Stimulated activated naive CD8-positive, alpha-beta T cell treated with anti-CD3 and anti-CD28 coated beads, Interleukin-15, Interleukin-2, amounts not matched to agents 100 U/mL and 50 U/mL, for 24 hours (primary cell): ENCODE data around the gene PID1.

ENCODE experiments used
- ATAC-seq: fragments of 150-1000 bp; cut with Tn5 transposase; one replicate; pipeline ENCODE4 v1.10.0; 2021
- DNase-seq: peaks from one replicate; pipeline ENCODE4 v3.0.0; 2021

Gene PID1, protein sequence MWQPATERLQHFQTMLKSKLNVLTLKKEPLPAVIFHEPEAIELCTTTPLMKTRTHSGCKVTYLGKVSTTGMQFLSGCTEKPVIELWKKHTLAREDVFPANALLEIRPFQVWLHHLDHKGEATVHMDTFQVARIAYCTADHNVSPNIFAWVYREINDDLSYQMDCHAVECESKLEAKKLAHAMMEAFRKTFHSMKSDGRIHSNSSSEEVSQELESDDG

DNA sequence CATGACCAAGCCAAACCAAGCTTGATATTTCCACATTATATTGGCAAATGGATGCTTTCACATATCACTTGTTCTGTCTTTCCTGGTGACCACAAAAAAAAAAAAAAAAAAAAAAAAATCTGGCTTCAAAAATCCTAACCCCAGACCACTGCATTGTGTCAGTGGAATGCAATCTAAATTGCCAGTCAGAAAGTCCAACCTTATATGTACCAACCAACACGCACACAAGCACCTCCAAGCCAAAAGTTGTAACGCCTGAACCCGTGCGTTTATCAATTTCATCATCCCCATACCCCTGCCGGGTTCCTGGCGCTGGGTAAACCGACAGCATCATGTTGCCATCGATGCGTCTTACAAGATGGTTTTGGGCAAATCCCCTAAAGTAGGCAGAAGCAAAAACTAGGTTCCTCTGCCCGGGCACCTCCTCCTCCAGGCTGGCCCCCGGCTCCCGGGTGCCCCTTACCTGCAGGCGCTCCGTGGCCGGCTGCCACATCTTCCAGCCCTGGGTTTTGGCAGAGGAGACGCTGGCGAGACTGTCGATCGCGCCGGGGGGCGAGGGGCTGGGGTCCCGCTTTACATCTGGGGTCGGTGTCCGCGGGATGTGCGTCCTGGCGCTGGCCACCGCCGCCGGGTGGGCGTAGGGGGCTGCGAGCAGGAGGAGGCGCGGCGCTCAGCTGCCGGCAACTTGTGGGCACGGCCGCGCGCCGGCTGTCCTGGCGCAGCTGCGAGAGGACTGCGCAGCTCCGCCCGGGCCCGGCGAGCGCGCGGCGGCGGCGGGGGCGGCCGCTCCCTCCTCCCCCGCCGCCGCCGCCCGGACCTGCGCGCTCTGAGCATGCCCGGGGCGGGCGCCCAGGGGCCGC, at the start of gene PID1:
Gene PID1 (minus strand): TSS at position 737 of the 860 bp plus-strand sequence. CDS start 244 bp downstream, at position 493.
- no peak for ATAC-seq
- no peak for DNase-seq

DNA sequence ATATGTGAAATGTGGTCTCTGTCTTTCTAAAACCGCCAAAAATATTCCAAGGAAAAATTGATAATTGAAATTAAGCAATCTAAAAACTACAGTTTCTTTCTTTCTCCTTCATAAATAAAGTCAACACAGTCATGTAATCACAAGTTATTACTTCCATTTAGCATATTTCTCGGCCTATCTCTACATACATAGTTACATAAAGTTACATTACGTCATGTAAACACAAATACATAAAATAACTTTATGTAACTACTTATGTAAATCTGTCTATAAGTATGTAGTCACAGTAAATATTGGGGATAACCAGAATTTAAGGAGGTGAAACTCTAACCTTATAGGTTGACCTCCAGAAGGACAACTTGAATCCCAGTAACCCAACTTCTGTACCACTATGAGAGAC, 48.5 kb upstream of the PID1 start:
- ATAC-seq, result no peak
- no peak for DNase-seq

DNA sequence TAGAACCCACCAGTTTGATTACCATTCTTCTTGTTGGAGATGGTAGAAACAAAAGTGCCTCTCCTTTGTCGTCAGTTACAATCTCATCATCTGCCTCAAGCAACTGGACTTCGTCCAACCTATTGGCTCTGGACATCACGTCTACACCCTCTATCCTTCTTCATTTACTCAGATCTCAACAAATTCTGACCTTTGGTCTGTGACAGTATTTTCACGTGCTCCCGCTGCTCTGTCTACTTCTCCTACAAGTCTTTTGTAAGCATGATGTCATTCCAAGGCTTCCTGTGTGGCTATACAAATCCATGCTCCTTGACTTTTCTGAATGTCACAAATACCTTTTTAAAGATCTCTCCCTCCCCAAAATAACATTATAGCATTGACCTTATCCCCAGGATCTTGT, 43.0 kb upstream of the PID1 start:
- ATAC-seq (no peak), DNase-seq (no peak)

DNA sequence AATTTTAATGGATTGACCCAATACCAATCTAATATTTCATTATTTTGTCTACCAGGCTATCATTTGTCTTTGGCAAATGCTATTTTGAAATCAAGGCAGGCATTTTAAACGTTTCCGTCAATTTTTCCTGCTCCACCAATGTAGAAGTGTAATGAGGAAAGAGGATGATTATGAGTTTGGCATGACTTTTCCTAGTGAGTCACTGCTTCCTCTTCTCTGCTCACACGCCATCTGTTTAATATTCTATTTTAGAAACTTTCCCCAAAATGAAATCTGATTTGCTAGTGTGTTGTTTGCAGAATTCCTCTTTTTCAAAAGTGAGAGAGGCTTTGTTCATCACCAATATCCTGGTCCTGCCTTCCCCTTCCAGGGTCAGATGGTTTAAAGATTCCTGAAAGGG, 42.5 kb upstream of the PID1 start:
- DNase-seq (no peak), ATAC-seq (no peak)

DNA sequence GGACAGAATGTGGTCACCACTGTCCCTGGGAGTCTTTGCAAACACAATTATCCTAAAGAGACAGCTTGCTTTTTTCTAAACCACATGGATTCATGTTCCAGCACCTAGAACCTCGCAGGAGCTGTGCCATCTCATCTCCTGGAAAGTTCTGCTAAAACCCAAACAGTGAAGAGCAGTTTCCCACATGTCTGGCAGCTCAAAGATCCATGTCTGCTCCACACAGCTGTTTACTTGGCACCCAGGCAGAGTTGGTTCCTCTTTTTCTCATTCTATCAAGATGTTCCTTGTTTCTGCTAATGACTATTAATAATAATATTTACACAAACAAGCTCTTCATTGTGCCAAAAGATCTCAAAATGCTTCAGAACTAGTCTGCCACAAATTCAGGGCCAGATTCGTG, 30.1 kb upstream of the PID1 start:
- no peak for DNase-seq
- ATAC-seq, result no peak

DNA sequence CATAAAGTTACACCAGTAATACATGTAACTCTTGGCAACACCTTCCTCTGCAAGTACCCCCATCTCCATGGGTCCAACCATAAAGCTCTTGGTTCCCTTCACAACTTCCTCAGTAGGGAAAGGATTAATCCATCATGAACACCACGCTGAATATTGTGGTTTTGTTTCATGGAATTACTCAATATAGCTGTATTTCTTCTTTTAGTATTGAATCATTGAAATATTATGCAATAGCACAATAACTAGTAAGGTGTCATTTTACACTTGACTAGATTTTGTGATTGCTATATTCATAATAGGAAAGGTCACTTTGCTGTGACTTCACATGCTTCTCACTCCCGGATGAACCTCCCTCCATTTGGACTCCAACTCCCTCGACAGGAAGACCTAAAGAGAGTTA, 29.7 kb upstream of the PID1 start:
- no peak for ATAC-seq
- DNase-seq, result no peak

DNA sequence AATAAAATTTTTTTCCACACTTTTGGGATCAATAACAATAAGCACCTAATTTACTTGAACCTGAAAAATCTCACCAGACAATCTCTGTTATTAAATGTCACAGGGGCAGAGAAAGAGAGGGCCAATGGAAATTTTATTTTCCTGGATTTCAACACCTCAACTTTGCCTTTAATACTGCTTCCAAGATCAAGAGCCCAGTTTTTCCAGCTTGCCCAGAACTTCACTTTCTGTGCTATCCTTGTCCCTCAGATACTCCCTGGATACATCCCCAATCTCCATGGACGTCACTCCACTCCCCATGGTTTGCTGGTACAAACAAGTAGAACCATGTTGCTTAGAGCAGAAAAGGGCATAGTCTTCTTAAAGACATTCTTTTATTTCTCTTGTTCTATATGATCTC, 29.3 kb upstream of the PID1 start:
- ATAC-seq (no peak), DNase-seq (no peak)

DNA sequence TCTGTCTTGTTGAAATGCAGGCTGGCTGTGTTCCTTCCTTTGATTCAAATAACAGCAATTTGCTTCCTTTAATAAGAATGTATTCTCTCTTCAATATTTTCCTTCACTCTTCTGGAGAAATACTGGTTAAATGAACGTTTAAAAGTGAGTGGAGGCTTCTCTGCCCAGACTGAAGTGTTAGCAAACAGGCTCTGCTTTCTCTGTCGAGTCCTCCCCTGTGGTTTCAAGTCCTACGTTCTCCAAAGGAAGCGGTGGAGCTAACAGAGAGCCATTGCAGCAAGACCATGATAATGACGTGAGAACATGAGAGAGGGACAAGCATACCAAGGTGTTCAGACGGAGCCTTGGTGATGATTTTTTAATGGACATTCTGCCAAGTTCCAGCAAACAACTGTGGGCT, 26.2 kb upstream of the PID1 start:
- ATAC-seq, result no peak
- DNase-seq, result no peak

DNA sequence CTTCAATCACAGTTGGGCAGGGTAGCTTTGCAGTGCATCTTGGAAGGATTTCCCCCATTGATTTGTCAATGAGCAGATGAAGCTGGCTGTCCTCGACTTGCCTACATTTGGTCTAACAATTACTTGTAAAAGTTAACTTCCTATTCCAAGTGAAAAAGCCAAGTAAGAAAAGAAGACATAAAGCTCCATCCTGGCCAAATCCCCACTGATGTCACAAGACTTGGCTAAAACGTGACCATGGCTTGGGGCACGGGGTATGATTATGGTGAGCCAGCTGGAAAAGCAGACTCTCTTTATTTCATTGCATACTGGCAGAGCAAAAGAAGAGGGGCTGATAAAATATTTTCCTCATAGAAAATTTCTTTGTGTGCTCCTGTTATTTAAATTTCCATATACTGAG, 25.4 kb upstream of the PID1 start:
- DNase-seq (no peak), ATAC-seq (no peak)

DNA sequence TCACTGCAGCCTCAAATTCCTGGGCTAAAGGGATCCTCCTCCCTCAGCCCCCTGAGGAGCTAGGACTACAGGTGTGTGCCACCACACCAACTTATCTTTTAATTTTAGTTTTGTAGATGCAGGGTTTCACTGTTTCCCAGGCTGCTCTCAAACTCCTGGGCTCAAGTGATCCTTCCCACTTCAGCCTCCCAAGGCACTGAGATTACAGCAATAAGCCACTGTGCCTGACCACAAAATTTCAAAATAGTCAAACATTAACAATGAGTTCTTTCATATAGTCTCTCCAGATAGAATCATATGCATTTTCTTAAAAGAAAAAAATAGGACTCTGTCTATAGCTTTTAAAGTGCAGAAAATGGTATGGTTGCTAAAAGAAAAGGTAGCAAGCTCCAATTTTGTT, 24.9 kb upstream of the PID1 start:
- DNase-seq, result no peak
- ATAC-seq, result no peak

DNA sequence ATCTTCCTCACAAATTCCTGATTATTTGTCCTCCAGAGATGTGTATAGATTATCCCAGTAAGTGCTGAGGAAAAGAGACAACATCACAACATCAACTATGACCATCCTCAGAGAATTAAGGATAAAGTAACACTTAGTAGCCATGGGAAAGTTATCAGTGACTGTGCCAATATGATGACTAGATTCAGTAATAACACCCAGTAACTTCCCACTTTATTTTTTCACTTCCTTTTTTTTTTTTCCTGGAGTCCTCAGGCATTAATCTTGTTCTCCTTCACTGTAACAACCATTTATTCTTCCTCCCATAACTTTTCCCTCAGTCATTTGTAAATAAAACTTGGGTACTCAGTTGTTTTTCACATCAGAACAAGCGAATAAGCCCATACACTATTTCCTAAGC, 16.7 kb upstream of the PID1 start:
- DNase-seq (no peak), ATAC-seq (no peak)

DNA sequence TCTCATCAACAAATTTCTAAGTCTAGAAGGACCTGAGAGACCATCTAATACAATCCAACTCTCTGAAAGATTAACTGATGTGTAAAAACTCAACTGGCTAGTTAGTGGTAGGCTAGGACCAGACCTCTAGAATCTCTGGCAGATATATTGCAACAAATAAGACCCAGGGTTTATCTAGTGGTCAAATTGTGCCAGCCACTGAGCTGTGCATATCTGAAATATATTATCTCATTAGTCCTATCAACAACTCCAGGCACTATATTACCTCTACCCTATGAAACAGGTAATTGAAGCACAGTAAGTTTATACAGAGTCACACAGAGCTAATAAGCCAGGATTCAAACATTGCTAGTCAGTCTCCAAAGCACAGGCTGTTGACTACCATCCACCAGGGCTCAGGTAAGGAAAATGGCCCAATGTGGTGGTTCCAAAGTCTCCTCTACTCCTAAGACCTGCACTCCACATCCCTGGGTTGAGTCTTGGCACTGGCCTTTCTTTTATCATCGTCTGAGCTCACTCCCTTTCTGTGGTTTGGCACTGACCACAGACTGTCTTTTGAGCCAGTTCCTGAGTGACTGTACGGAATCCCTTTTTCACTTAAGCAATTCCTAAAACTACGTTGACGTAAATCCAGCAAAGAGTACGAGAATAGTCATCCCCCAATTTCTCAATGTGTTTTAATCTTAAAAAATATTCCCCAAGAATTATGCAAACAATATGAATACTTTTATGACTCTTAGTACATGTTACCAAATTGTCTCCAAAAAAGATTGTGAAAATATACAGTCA, 11.9 kb upstream of the PID1 start:
- no peak for DNase-seq
- ATAC-seq, result no peak

DNA sequence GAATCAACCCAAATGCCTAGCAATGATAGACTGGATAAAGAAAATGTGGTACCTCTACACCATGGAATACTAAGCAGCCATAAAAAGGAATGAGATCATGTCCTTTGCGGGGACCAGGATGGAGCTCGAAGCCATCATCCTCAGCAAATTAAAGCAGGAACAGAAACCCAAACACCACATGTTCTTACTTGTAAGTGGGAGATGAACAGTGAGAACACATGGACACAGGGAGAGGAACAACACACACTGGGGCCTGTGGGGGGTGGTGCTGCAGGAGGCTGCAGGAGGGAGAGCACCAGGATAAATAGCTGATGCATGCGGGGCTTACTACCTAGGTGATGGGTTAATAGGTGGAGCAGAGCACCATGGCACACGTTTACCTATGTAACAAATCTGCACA, 8.4 kb upstream of the PID1 start:
- ATAC-seq (no peak), DNase-seq (no peak)

DNA sequence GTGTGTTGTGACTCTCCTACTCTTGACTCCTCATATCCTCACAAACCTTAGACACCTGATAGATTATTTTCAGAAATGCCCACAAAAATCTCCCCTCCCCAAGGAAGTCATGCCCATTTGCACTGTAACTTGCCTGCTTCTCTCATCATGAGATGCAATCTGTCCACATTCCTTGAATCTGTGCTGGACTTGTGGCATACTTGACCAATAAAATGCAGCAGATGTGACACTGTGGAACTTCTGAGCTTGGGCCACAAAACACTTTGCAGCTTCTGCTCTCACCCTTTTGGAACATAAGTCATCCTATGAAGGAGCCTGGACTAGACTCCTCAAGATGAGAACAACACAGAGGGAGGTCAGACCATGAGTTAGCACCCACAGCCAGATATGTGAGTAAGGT, 4.4 kb upstream of the PID1 start:
- no peak for ATAC-seq

DNA sequence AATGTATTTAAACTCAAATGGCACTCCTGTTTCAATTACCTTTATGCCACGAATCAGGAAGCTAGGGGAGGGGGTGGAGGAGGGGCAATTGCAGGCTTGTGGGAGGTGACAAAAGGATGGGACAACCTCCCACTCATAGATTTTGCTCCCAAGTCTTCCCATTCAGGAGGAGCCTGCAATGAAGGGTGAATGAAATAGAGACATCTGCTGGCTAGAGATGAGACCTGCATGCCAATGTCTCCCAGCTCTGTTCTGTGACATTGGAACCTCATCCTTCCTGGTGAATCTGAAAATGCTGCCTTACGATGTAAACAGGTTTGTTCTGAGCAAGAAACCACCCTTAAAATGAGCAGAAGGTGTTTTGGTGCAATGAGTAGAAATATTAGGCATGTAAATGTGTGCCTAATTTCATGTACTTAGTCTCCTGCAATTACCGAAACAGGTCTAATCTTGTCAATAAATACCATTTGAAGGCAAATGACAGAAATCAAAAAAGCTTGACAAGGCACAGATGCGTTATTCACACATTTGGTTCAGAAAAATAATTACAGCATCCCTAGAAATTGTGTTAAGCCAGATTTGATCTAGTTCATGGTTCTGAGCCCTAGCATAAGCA, 2.7 kb upstream of the PID1 start:
- DNase-seq, result no peak
- no peak for ATAC-seq

More for the DNA sequence above, 4.4 kb upstream of the PID1 start:
- no peak for DNase-seq

DNA sequence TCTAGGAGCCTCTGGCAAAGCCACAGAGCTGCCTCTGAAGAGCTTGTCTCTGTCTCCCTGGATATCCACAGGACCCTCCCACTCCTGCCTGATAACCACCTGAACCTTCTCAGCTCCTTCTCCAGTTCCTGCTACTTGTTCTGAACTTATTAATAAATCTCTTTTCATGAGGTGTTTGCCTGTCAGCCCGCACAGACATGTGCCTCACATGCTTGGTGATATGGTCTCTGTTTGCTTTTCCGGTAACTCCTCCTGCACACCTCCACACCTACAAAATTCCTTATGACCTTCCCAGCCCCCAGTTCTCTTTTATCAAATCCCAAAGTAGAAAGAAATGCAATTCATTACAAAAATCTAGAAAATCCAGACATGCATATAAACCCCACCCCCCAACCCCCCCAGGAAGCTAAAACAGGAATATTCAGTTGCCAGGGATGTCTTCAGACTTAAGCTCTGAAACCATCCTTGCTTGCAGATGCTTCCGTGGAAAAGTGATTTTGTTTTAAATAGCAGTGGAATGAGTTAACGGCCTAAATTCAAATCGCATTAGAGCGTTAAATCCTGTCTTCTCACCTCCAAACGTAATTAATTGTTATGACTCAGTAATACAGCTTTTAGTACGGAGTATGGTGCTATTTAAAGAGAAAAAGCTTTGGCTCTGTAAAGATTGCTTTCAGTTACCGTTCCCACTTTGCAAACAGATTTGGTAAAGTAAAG, 2.1 kb upstream of the PID1 start:
- ATAC-seq (no peak), DNase-seq (no peak)

DNA sequence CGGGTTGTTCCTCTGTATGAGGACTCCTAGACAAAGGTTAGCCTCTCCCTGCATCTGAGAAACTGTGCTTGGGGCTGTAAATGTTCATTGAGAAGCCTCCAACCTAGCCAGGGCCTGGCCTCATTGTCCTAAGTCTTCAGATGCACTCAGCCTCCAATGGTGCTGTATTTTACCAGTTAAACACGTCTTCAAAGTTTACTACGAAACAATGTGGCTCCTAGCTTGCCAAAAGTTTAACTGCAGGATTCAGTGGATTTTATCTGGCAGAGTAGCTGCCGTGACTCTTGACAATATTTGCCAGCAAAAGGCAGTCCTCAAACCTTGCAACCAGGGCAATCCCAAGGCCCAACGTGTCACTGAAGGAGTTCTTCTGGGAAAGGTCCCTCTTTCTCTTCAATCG, 1.1 kb downstream of the PID1 start:
- DNase-seq, result no peak

DNA sequence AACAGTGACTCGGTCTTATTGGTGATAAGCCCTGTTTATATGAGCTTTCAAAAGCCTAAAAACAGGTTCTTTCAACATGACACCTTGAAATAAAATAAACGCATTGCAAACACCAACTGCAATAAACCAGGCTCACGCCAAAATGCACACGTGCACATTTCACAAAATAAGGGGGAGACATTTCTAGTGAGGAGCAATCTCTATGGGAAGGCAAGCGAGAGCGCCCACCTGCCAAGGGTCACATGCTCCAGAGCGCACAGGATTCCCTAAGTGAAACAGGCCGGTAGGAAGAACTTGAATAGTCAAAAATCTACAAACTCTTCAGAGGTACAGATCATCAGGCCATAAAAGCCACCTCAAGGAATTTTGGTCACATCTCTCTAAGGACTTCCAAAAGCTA, 1.9 kb downstream of the PID1 start:
- ATAC-seq (no peak), DNase-seq (no peak)

More for the DNA sequence above, 1.1 kb downstream of the PID1 start:
- no peak for ATAC-seq

DNA sequence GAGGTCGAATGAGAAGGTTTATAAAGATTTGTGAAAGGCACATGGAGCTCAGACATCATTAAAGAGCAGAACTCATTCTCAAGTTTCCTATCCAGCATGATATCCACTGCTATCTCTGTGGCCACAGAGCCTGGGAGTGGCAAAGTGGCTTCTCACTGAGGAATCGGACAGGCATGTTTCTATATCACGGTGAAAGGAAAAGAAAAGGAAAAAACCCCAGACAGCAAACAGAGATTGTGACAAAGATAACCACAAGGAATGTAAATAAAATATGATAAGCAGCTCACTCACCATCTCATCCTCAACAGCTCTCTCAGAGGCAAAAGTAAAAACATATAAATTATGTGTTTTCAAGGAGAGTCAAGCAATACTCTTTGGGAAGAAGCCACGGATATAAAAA, 2.5 kb downstream of the PID1 start:
- no peak for DNase-seq

DNA sequence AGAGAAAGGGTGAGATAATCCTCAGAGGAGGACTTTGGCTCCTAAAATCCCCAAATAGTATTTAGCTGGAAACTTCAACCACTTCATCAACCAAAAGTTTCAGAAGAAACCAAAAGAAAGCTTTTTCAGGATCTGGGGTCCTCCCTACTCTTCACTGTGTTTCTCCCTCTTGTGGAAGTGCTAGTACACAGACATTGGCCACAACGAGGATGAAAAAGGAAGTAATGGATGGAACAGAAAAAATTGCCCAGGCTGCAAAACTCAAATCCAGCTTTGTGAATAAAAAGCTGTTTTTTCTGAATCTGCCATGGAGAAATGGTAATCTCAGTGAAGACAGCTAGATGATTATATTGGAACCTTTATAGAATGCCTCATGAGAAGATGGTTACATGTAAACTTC, 4.0 kb downstream of the PID1 start:
- ATAC-seq, result no peak
- no peak for DNase-seq

More for the DNA sequence above, 2.5 kb downstream of the PID1 start:
- no peak for ATAC-seq

DNA sequence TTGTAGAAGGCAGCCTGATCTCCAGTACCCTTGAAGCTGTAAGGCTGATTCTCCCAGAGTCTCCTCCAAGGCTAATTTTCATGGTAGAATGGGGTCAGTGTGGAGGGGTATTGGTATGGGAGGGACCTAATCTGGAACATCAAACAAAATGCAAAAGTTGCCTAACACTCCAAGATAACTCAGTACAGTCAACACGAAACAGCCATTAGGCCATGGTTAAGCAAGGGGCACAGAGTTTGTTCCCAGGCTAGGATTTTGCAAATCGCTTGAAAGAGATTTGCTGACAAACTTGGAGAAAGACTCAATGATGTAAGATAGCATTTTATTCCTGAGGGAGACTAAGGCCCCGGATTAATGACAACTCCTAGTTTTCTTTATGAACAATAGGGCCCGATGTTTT, 5.4 kb downstream of the PID1 start:
- DNase-seq (no peak), ATAC-seq (no peak)

DNA sequence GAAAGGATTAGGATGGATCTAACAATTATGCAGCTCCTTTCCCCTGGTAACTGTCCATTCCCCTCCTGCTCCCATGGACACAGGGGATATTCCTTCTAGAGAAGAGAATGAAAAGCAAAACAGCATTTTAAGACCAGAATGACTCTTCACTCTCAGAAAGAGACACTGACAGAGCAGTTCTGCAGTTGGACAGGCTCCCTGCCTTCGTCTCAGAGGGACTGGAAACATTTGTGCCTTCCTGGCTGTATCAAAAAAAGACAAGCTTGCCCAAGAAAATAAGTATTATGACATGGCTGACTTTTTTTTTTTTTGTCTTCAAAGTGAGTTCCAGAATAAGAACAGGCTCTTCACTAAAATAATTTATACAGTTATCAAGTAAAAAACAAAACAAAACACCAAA, 9.5 kb downstream of the PID1 start:
- ATAC-seq (no peak), DNase-seq (no peak)
